IMR-90 (cell line): ENCODE data around the gene PNMA1. TPM values are rescaled to one million over a fixed set of nuclear protein-coding genes. Genes with fewer than 3 reads are reported as not detected.

Source experiments
- ATAC-seq: fragments of 200-7000 bp; cut with Tn5 transposase; 2 replicates; pipeline ENCODE4 v1.9.1; 2020; ENCODE audit warnings: low read depth, mild to moderate bottlenecking, moderate library complexity
- BruUV-seq: library from RNA; stranded (reverse); fragments of 400-500 nt; replicated peaks from 2 replicates; lab custom pipeline; 2021; lab: Mats Ljungman, UMichigan
- CTCF ChIA-PET: fragments of 300-600 bp; formaldehyde crosslinking; extraction: SDS; loops from one replicate; lab custom pipeline; 2021; ENCODE audit warnings: antibody characterized with exemption; lab: Yijun Ruan, JAX
- POLR2A ChIA-PET: fragments of 300-600 bp; sonication (Branson Sonifier 250); formaldehyde crosslinking; loops from one replicate; lab custom pipeline; 2022; ENCODE audit warnings: antibody characterized with exemption; ENCODE audit not compliant: unreplicated experiment; lab: Charles Lee
- DNase-seq: peaks from one replicate; pipeline ENCODE4 v3.0.0; 2013
- H2AFZ ChIP-seq: replicated peaks from 2 replicates; pipeline ENCODE3; 2013; ENCODE audit warnings: low read length, mild to moderate bottlenecking; ENCODE audit not compliant: poor library complexity
- H2AK5ac ChIP-seq: 2 replicates; pipeline ENCODE4 v1.6.1; 2013; ENCODE audit warnings: low read depth, low read length, inconsistent platforms
- H2AK9ac ChIP-seq: replicated peaks from 2 replicates; pipeline ENCODE3; 2013; ENCODE audit warnings: mild to moderate bottlenecking, low read depth, low read length, moderate library complexity; ENCODE audit not compliant: poor library complexity
- H2BK120ac ChIP-seq: 2 replicates; pipeline ENCODE4 v1.6.1; 2013; ENCODE audit warnings: low read depth, low read length, inconsistent platforms
- H2BK15ac ChIP-seq: 3 replicates; pipeline ENCODE4 v1.6.1; 2013; ENCODE audit warnings: low read depth, low read length, inconsistent platforms
- H2BK20ac ChIP-seq: 2 replicates; pipeline ENCODE4 v1.6.1; 2013; ENCODE audit warnings: low read depth, mild to moderate bottlenecking, inconsistent platforms, low read length, moderate library complexity
- H2BK5ac ChIP-seq: 2 replicates; pipeline ENCODE4 v1.6.1; 2013; ENCODE audit warnings: mild to moderate bottlenecking, low read depth, low read length, inconsistent platforms; ENCODE audit not compliant: poor library complexity, severe bottlenecking
- H3K14ac ChIP-seq: replicated peaks from 2 replicates; pipeline ENCODE4 v1.6.1; 2013; ENCODE audit warnings: low read depth, low read length, inconsistent platforms
- H3K18ac ChIP-seq: 2 replicates; pipeline ENCODE4 v1.6.1; 2013; ENCODE audit warnings: low read depth, low read length, control low read depth
- H3K23ac ChIP-seq: 2 replicates; pipeline ENCODE4 v1.6.1; 2013; ENCODE audit warnings: low read depth, low read length, inconsistent platforms
- H3K27ac ChIP-seq: 2 replicates; pipeline ENCODE4 v1.5.1; 2013; ENCODE audit warnings: mild to moderate bottlenecking, control low read depth, low read length; ENCODE audit not compliant: insufficient read depth
- H3K27me3 ChIP-seq: 2 replicates; pipeline ENCODE4 v1.6.1; 2013; ENCODE audit warnings: low read length; ENCODE audit not compliant: control insufficient read depth, insufficient read depth
- H3K36me3 ChIP-seq: 2 replicates; pipeline ENCODE4 v1.6.1; 2013; ENCODE audit warnings: low read length, mixed read lengths; ENCODE audit not compliant: control insufficient read depth, insufficient read depth
- H3K4ac ChIP-seq: 2 replicates; pipeline ENCODE4 v1.6.1; 2013; ENCODE audit warnings: low read depth, low read length, inconsistent platforms
- H3K4me1 ChIP-seq: 2 replicates; pipeline ENCODE4 v1.6.1; 2013; ENCODE audit warnings: low read length, mixed read lengths; ENCODE audit not compliant: control insufficient read depth, insufficient read depth
- H3K4me2 ChIP-seq: 2 replicates; pipeline ENCODE4 v1.6.1; 2013; ENCODE audit warnings: low read depth, mild to moderate bottlenecking, control low read depth, low read length, moderate library complexity
- H3K4me3 ChIP-seq: 2 replicates; pipeline ENCODE4 v1.5.1; 2013; ENCODE audit warnings: low read depth, mild to moderate bottlenecking, control low read depth, low read length, moderate library complexity; ENCODE audit not compliant: insufficient read depth
- H3K56ac ChIP-seq: 2 replicates; pipeline ENCODE4 v1.6.1; 2013; ENCODE audit warnings: low read length, inconsistent platforms; ENCODE audit not compliant: insufficient read depth; ENCODE audit errors: extremely low read depth
- H3K79me1 ChIP-seq, 2 experiments: 2 replicates each; pipeline ENCODE4 v1.6.1; 2013; ENCODE audit warnings: low read length in 2 of 2, inconsistent platforms in 1 of 2, low read depth in 1 of 2
- H3K9ac ChIP-seq: 2 replicates; pipeline ENCODE4 v1.6.1; 2013; ENCODE audit warnings: low read depth, low read length, control low read depth
- H3K9me1 ChIP-seq: 2 replicates; pipeline ENCODE4 v1.6.1; 2013; ENCODE audit warnings: low read length, inconsistent platforms; ENCODE audit not compliant: insufficient read depth
- H3K9me3 ChIP-seq: 2 replicates; pipeline ENCODE4 v1.6.1; 2013; ENCODE audit warnings: low read length; ENCODE audit not compliant: control insufficient read depth, insufficient read depth
- H4K20me1 ChIP-seq: 2 replicates; pipeline ENCODE4 v1.6.1; 2013; ENCODE audit warnings: low read length, inconsistent platforms; ENCODE audit not compliant: insufficient read depth
- H4K5ac ChIP-seq: 2 replicates; pipeline ENCODE4 v1.6.1; 2013; ENCODE audit warnings: mild to moderate bottlenecking, low read depth, low read length, control low read depth
- H4K8ac ChIP-seq, 2 experiments: 2 replicates each; pipeline ENCODE4 v1.6.1; 2013; ENCODE audit warnings: low read depth in 2 of 2, low read length in 2 of 2, control low read depth in 1 of 2, inconsistent platforms in 1 of 2
- H4K91ac ChIP-seq: 2 replicates; pipeline ENCODE4 v1.6.1; 2013; ENCODE audit warnings: low read depth, low read length, inconsistent platforms; ENCODE audit not compliant: insufficient read depth
- BHLHE40 ChIP-seq: fragments of 150-350 bp; IDR thresholded peaks from 2 replicates; pipeline ENCODE4 v1.6.1; 2016; ENCODE audit warnings: mild to moderate bottlenecking, low read depth, low read length
- MXI1 ChIP-seq: IDR thresholded peaks from 2 replicates; pipeline ENCODE4 v1.6.1; 2012; ENCODE audit warnings: low read depth, mild to moderate bottlenecking, low read length, moderate library complexity, borderline replicate concordance
- whole genome bisulfite sequencing, 2 experiments: methylation state at CpG; one replicate each; pipeline versions ENCODE4 v1.1.5 to v1.1.7; 2013; ENCODE audit warnings: missing lambda C conversion rate in 2 of 2; ENCODE audit not compliant: insufficient read length in 1 of 2; ENCODE audit errors: extremely low coverage in 2 of 2; 5-methylcytosine and 5-hydroxymethylcytosine counted together
- dilution Hi-C: fragments of 300-500 bp; cut with HindIII; formaldehyde crosslinking; loops from one replicate; pipeline ENCODE4 v1.14.3; 2018; ENCODE audit warnings: low sequenced_read_pairs; ENCODE audit not compliant: unreplicated experiment
- in situ Hi-C: fragments of 300-500 bp; cut with MboI; formaldehyde crosslinking; loops from 3 replicates; pipeline ENCODE4 v1.14.3; 2019; ENCODE audit warnings: low sequenced_read_pairs, inconsistent platforms, mixed read lengths
- intact Hi-C: fragments of 100-400 bp; cut with micrococcal nuclease; formaldehyde crosslinking; loops from 2 replicates; pipeline ENCODE4 v1.10.0; 2022
- polyA plus RNA-seq, 3 experiments: library from polyadenylated mRNA; depleted of rRNA; stranded (reverse); fragments of >200 nt; gene quantifications; 2 replicates each; pipeline ENCODE4 v1.2.3, GENCODE V29; 2012; ENCODE audit warnings: low replicate concordance in 1 of 3
- total RNA-seq: library from RNA; depleted of rRNA; stranded (reverse); fragments of >200 nt; gene quantifications from 2 replicates; pipeline ENCODE4 v1.2.3, GENCODE V29; 2012

The PNMA1 gene
- total and polyA plus RNA-seq, 2 of the 4 experiments (the other 2 are of a cell fraction) = 6.5 to 28.2 TPM

DNA sequence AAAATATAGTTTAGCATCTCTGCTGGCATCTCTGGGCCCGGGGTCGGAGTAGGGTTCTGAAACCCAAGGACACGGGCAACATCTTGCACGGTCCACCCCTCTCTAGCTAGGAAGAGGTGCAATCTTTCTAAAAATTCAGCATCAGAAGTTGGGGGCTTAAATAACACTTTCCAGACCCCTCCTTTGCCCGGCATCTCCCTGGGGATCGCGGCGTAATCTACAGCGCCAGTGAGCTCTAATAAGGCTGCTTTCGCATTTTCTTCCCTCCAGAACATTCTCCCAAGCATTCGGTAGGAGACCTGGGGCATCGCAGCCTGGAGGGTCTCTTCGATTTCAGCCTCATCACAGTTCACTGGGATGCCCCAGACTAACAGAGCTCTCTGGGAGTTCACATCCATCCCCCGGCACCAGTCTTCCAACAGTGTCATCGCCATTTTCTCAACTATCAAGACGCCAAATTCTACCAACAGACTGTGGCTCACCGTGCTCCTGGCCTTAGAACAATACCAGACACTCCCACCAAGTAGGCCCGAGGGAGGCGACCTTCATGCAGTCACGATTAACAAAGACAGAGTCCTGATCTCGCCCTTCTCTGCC, 880 bp downstream of the PNMA1 start (continued):
- no peak for TF ChIP-seq MXI1

- peak overlapping the region; percentile 97 for H3K4ac ChIP-seq
- peak overlapping the region; percentile 99 for H3K14ac ChIP-seq
- peak overlapping the region; percentile 26 for H4K91ac ChIP-seq
- H2AK5ac ChIP-seq = peak overlapping the region; percentile 89
- in situ Hi-C loops (no loop called here), intact Hi-C loops (no loop called here), dilution Hi-C loops (no loop called here)
- no peaks in the 10 kb centered on the region for H3K9me3 ChIP-seq
- H3K56ac ChIP-seq = peak overlapping the region; percentile 98
- H3K4me1 ChIP-seq = peaks cover 11% of the 10 kb centered on the region
- H3K27me3 ChIP-seq = no peaks in the 10 kb centered on the region
- peak overlapping the region; percentile 94 for H3K27ac ChIP-seq
- peak overlapping the region; percentile 93 for H3K9ac ChIP-seq
- peaks cover 40% of the 10 kb centered on the region for H4K20me1 ChIP-seq
- peak overlapping the region; percentile 72 for H3K4me3 ChIP-seq
- peak overlapping the region; percentile 97 for H3K4me2 ChIP-seq
- H3K18ac ChIP-seq = peak overlapping the region; percentile 50
- peaks cover 12% of the 10 kb centered on the region for H3K36me3 ChIP-seq
- peak overlapping the region; percentile 41 to 65; a peak in 2 of 4 replicates for H4K8ac ChIP-seq
- DNase-seq (peak; percentile 27), ATAC-seq (peak; percentile 3)
- ChIA-PET POLR2A (interaction anchor here (0.7 kb wide), 1 partner anchor 38 kb away, joined by 3 read pairs; no protein-coding TSS in a partner anchor), CTCF (interaction anchor here (0.6 kb wide), 1 partner anchor 13 kb away, joined by 3 read pairs; no protein-coding TSS in a partner anchor)
- H2AFZ ChIP-seq = peak overlapping the region; percentile 73
- no TSS peak for BruUV-seq
- TF ChIP-seq BHLHE40 = no peak
- H4K5ac ChIP-seq = peak overlapping the region; percentile 21; the same call in 1 of the 2 replicates
- 0 out of 2 replicates have a peak overlapping the region, but pooled peaks have one; percentile 10 for H2BK20ac ChIP-seq
- H2AK9ac ChIP-seq = peak overlapping the region; percentile 99
- H2BK5ac ChIP-seq = peak overlapping the region; percentile 86
- 8% methylated on average over 7 of the region's 20 CpGs; no CpG with 5 or more reads in 1 of the 2 experiments for WGBS, 2 experiments
- peak overlapping the region; percentile 100 for H3K23ac ChIP-seq
- H2BK120ac ChIP-seq = peak overlapping the region; percentile 84
- H3K9me1 ChIP-seq = peaks cover 12% of the 10 kb centered on the region
- H3K79me1 ChIP-seq = peaks cover 22 to 61% of the 10 kb centered on the region in 2 experiments
- H2BK15ac ChIP-seq = peak overlapping the region; percentile 1; the same call in 1 of the 3 replicates
Observed at GRCh38 chr14:73712540-73713180, 1.5 kb downstream of the PNMA1 start.
